ENCODE measurements around the gene KIAA1671.
"Not testable (repeated sequence)": the region's sequence is repeated elsewhere in the genome, so short reads cannot be mapped to it uniquely, and the experiment has no call there.

The KIAA1671 gene

GRCh38 chr22:25207553-25208157 lies 255.1 kb downstream of the KIAA1671 start:
- Mint-ChIP-seq H3K27me3 (peaks cover 3% of the 10 kb centered on the region), H3K9me3 (no peaks in the 10 kb centered on the region), H3K4me1 (ENCODE audit: low read depth) (no peaks in the 10 kb centered on the region), H3K36me3 (ENCODE audit: low read depth) (no peaks in the 10 kb centered on the region), H3K27ac (no peak overlapping the region), H3K4me3 (no peak overlapping the region)
- DNase-seq: no peak

- no peak for DNase-seq
- no peaks in the 10 kb centered on the region for H3K36me3 Mint-ChIP-seq (ENCODE audit: low read depth)
- H3K9me3 Mint-ChIP-seq: peaks cover 3% of the 10 kb centered on the region
- H3K4me3 Mint-ChIP-seq: no peak overlapping the region
- H3K27me3 Mint-ChIP-seq: peaks cover 6% of the 10 kb centered on the region
- H3K4me1 Mint-ChIP-seq (ENCODE audit: low read depth): no peaks in the 10 kb centered on the region
- no peak overlapping the region for H3K27ac Mint-ChIP-seq
These were observed 255.8 kb downstream of the KIAA1671 start for GRCh38 chr22:25208328-25208727.

- no peak overlapping the region for H3K27ac Mint-ChIP-seq
- H3K27me3 Mint-ChIP-seq: peaks cover 12% of the 10 kb centered on the region
- H3K9me3 Mint-ChIP-seq: peaks cover 8% of the 10 kb centered on the region
- no peak for DNase-seq
- no peaks in the 10 kb centered on the region for H3K36me3 Mint-ChIP-seq (ENCODE audit: low read depth)
- H3K4me3 Mint-ChIP-seq: no peak overlapping the region
- no peaks in the 10 kb centered on the region for H3K4me1 Mint-ChIP-seq (ENCODE audit: low read depth)
These were observed 256.4 kb downstream of the KIAA1671 start for GRCh38 chr22:25208743-25209505.

GRCh38 chr22:25210793-25211192 lies 258.3 kb downstream of the KIAA1671 start:
- Mint-ChIP-seq H3K27ac (no peak overlapping the region), H3K9me3 (peaks cover 8% of the 10 kb centered on the region), H3K4me3 (no peak overlapping the region), H3K27me3 (peaks cover 16% of the 10 kb centered on the region), H3K36me3 (ENCODE audit: low read depth) (no peaks in the 10 kb centered on the region), H3K4me1 (ENCODE audit: low read depth) (no peaks in the 10 kb centered on the region)
- DNase-seq: no peak

- H3K27ac Mint-ChIP-seq: no peak overlapping the region
- H3K4me3 Mint-ChIP-seq: no peak overlapping the region
- H3K9me3 Mint-ChIP-seq: peaks cover 8% of the 10 kb centered on the region
- no peaks in the 10 kb centered on the region for H3K4me1 Mint-ChIP-seq (ENCODE audit: low read depth)
- peaks cover 25% of the 10 kb centered on the region for H3K27me3 Mint-ChIP-seq
- no peak for DNase-seq
- no peaks in the 10 kb centered on the region for H3K36me3 Mint-ChIP-seq (ENCODE audit: low read depth)
These were observed 259.8 kb downstream of the KIAA1671 start for GRCh38 chr22:25212337-25212736.

- Mint-ChIP-seq H3K36me3 (ENCODE audit: low read depth) (no peaks in the 10 kb centered on the region), H3K4me3 (no peak overlapping the region), H3K27me3 (peaks cover 29% of the 10 kb centered on the region), H3K4me1 (ENCODE audit: low read depth) (no peaks in the 10 kb centered on the region), H3K9me3 (peaks cover 8% of the 10 kb centered on the region), H3K27ac (no peak overlapping the region)
- DNase-seq: no peak
These were observed 260.7 kb downstream of the KIAA1671 start for GRCh38 chr22:25213221-25213620.

GRCh38 chr22:25216230-25216629 lies 263.7 kb downstream of the KIAA1671 start:
- Mint-ChIP-seq H3K36me3 (ENCODE audit: low read depth) (no peaks in the 10 kb centered on the region), H3K27ac (no peak overlapping the region)

GRCh38 chr22:25219211-25219689 lies 266.7 kb downstream of the KIAA1671 start, which contains the start of gene CRYBB2:
Gene CRYBB2 (plus strand): TSS chr22:25219639. CDS start chr22:25221430, 1,791 bp downstream.
- Mint-ChIP-seq H3K36me3 (ENCODE audit: low read depth) (no peaks in the 10 kb centered on the region), H3K4me3 (no peak within 1 kb of the TSS), H3K27me3 (peaks cover 35% of the 10 kb centered on the region), H3K9me3 (no peaks in the 10 kb centered on the region), H3K4me1 (ENCODE audit: low read depth) (no peaks in the 10 kb centered on the region), H3K27ac (no peak within 1 kb of the TSS)
- DNase-seq: no peak

More at GRCh38 chr22:25216230-25216629, 263.7 kb downstream of the KIAA1671 start:
- H3K4me1 Mint-ChIP-seq (ENCODE audit: low read depth): no peaks in the 10 kb centered on the region
- H3K9me3 Mint-ChIP-seq: peaks cover 8% of the 10 kb centered on the region
- no peak overlapping the region for H3K4me3 Mint-ChIP-seq
- DNase-seq: no peak
- peaks cover 32% of the 10 kb centered on the region for H3K27me3 Mint-ChIP-seq

- no peaks in the 10 kb centered on the region for H3K9me3 Mint-ChIP-seq
- H3K27me3 Mint-ChIP-seq: peaks cover 39% of the 10 kb centered on the region
- H3K4me1 Mint-ChIP-seq (ENCODE audit: low read depth): no peaks in the 10 kb centered on the region
- H3K36me3 Mint-ChIP-seq (ENCODE audit: low read depth): no peaks in the 10 kb centered on the region
- no peak overlapping the region for H3K4me3 Mint-ChIP-seq
- H3K27ac Mint-ChIP-seq: no peak overlapping the region
- no peak for DNase-seq
These were observed 267.5 kb downstream of the KIAA1671 start for GRCh38 chr22:25219948-25220442.

GRCh38 chr22:25221790-25222189 lies 269.3 kb downstream of the KIAA1671 start:
- H3K36me3 Mint-ChIP-seq (ENCODE audit: low read depth): no peaks in the 10 kb centered on the region

GRCh38 chr22:25223269-25223850 lies 270.8 kb downstream of the KIAA1671 start:
- Mint-ChIP-seq H3K36me3 (ENCODE audit: low read depth) (no peaks in the 10 kb centered on the region), H3K9me3 (no peaks in the 10 kb centered on the region), H3K4me1 (ENCODE audit: low read depth) (no peaks in the 10 kb centered on the region), H3K27ac (no peak overlapping the region), H3K4me3 (no peak overlapping the region), H3K27me3 (peaks cover 36% of the 10 kb centered on the region)
- no peak for DNase-seq

More at GRCh38 chr22:25221790-25222189, 269.3 kb downstream of the KIAA1671 start:
- peaks cover 39% of the 10 kb centered on the region for H3K27me3 Mint-ChIP-seq
- no peak overlapping the region for H3K27ac Mint-ChIP-seq
- H3K4me1 Mint-ChIP-seq (ENCODE audit: low read depth): no peaks in the 10 kb centered on the region
- H3K4me3 Mint-ChIP-seq: no peak overlapping the region
- H3K9me3 Mint-ChIP-seq: no peaks in the 10 kb centered on the region
- no peak for DNase-seq

- no peak for DNase-seq
- H3K4me1 Mint-ChIP-seq (ENCODE audit: low read depth): no peaks in the 10 kb centered on the region
- peaks cover 40% of the 10 kb centered on the region for H3K27me3 Mint-ChIP-seq
- no peaks in the 10 kb centered on the region for H3K9me3 Mint-ChIP-seq
- no peak overlapping the region for H3K27ac Mint-ChIP-seq
- H3K36me3 Mint-ChIP-seq (ENCODE audit: low read depth): no peaks in the 10 kb centered on the region
- no peak overlapping the region for H3K4me3 Mint-ChIP-seq
These were observed 276.3 kb downstream of the KIAA1671 start for GRCh38 chr22:25228822-25229221.

GRCh38 chr22:25230760-25231159 lies 278.2 kb downstream of the KIAA1671 start:
- H3K27me3 Mint-ChIP-seq: peaks cover 48% of the 10 kb centered on the region
- not testable (repeated sequence) for H3K4me1 Mint-ChIP-seq (ENCODE audit: low read depth); H3K36me3 Mint-ChIP-seq (ENCODE audit: low read depth); H3K9me3 Mint-ChIP-seq; DNase-seq; H3K4me3 Mint-ChIP-seq; H3K27ac Mint-ChIP-seq

- no peaks in the 10 kb centered on the region for H3K36me3 Mint-ChIP-seq (ENCODE audit: low read depth)
- peaks cover 52% of the 10 kb centered on the region for H3K27me3 Mint-ChIP-seq
- H3K4me1 Mint-ChIP-seq (ENCODE audit: low read depth): peaks cover 4% of the 10 kb centered on the region
- no peak overlapping the region for H3K27ac Mint-ChIP-seq
- DNase-seq: no peak
- no peaks in the 10 kb centered on the region for H3K9me3 Mint-ChIP-seq
- H3K4me3 Mint-ChIP-seq: no peak overlapping the region
These were observed 279.8 kb downstream of the KIAA1671 start for GRCh38 chr22:25232301-25232700.

GRCh38 chr22:25233706-25234105 lies 281.2 kb downstream of the KIAA1671 start:
- not testable (repeated sequence) for H3K4me3 Mint-ChIP-seq; H3K36me3 Mint-ChIP-seq (ENCODE audit: low read depth); H3K4me1 Mint-ChIP-seq (ENCODE audit: low read depth); H3K9me3 Mint-ChIP-seq; H3K27ac Mint-ChIP-seq; DNase-seq
- H3K27me3 Mint-ChIP-seq: peaks cover 59% of the 10 kb centered on the region
